GM23338 (cell line): ENCODE measurements around the gene SERTAD1. TPM values are rescaled to one million over a fixed set of nuclear protein-coding genes. Genes with fewer than 3 reads are reported as not detected.

Experiments used
- ATAC-seq: fragments of 200-7000 bp; cut with Tn5 transposase; 3 replicates; pipeline ENCODE4 v1.9.1; 2020
- DNase-seq: peaks from one replicate; pipeline ENCODE4 v3.0.0-alpha.2; 2015; ENCODE audit warnings: low spot score
- H2AFZ ChIP-seq: fragments of 200-600 bp; sonication (generic); 2 replicates; pipeline ENCODE4 v1.8.0; 2016; ENCODE audit warnings: antibody characterized with exemption, mild to moderate bottlenecking, moderate library complexity
- H3F3A ChIP-seq: fragments of 200-600 bp; sonication (generic); replicated peaks from 2 replicates; pipeline ENCODE4 v1.8.0; 2017; ENCODE audit warnings: antibody characterized with exemption, mixed run types, low read depth
- H3K27ac ChIP-seq: fragments of 200-600 bp; sonication (generic); 2 replicates; pipeline ENCODE4 v1.6.1; 2016; ENCODE audit warnings: low read depth
- H3K27me3 ChIP-seq: fragments of 200-600 bp; sonication (generic); 2 replicates; pipeline ENCODE4 v1.8.0; 2016; ENCODE audit warnings: mild to moderate bottlenecking, mixed run types, moderate library complexity; ENCODE audit not compliant: insufficient read depth
- H3K36me3 ChIP-seq: fragments of 200-600 bp; sonication (generic); 2 replicates; pipeline ENCODE4 v1.8.0; 2016; ENCODE audit warnings: mild to moderate bottlenecking; ENCODE audit not compliant: insufficient read depth
- H3K4me1 ChIP-seq: fragments of 200-600 bp; sonication (generic); 2 replicates; pipeline ENCODE4 v1.8.0; 2016; ENCODE audit warnings: mild to moderate bottlenecking, moderate library complexity; ENCODE audit not compliant: insufficient read depth
- H3K4me2 ChIP-seq: fragments of 200-600 bp; sonication (generic); 2 replicates; pipeline ENCODE4 v1.7.1; 2017; ENCODE audit warnings: mixed run types
- H3K4me3 ChIP-seq: fragments of 200-600 bp; sonication (generic); 2 replicates; pipeline ENCODE4 v1.6.1; 2016; ENCODE audit warnings: mixed run types
- H3K79me2 ChIP-seq: fragments of 200-600 bp; sonication (generic); replicated peaks from 2 replicates; pipeline ENCODE4 v1.8.0; 2017; ENCODE audit warnings: mild to moderate bottlenecking; ENCODE audit not compliant: insufficient read depth
- H3K9me2 ChIP-seq: fragments of 200-600 bp; sonication (generic); 2 replicates; pipeline ENCODE4 v1.8.0; 2017; ENCODE audit not compliant: insufficient read depth
- H4K20me1 ChIP-seq: fragments of 200-600 bp; sonication (generic); replicated peaks from 2 replicates; pipeline ENCODE4 v1.8.0; 2017; ENCODE audit warnings: mild to moderate bottlenecking; ENCODE audit not compliant: insufficient read depth
- H3K27ac Mint-ChIP-seq: 2 replicates; pipeline ENCODE4 v1.8.0; 2020; ENCODE audit warnings: inconsistent platforms, mild to moderate bottlenecking, moderate library complexity, mixed read lengths
- H3K27me3 Mint-ChIP-seq: 3 replicates; pipeline ENCODE4 v1.8.0; 2022; ENCODE audit warnings: low read depth, mild to moderate bottlenecking, moderate library complexity, mixed read lengths, inconsistent platforms; ENCODE audit not compliant: insufficient read depth, poor library complexity
- H3K36me3 Mint-ChIP-seq: 3 replicates; pipeline ENCODE4 v1.8.0; 2021; ENCODE audit warnings: low read depth, mild to moderate bottlenecking, inconsistent platforms, moderate library complexity, mixed read lengths
- H3K4me1 Mint-ChIP-seq: 3 replicates; pipeline ENCODE4 v1.8.0; 2020; ENCODE audit warnings: mild to moderate bottlenecking, inconsistent platforms, mixed read lengths
- H3K4me3 Mint-ChIP-seq: 3 replicates; pipeline ENCODE4 v1.8.0; 2021; ENCODE audit warnings: moderate library complexity, mild to moderate bottlenecking, inconsistent platforms, mixed read lengths
- H3K9me3 Mint-ChIP-seq: 3 replicates; pipeline ENCODE4 v1.8.0; 2020; ENCODE audit warnings: moderate library complexity, mild to moderate bottlenecking, inconsistent platforms, mixed read lengths
- CREB1 ChIP-seq: fragments of 250-450 bp; sonication (Bioruptor Pico); IDR thresholded peaks from 2 replicates; pipeline ENCODE4 v1.5.0; 2020; ENCODE audit warnings: low read depth, mild to moderate bottlenecking, moderate library complexity
- EZH2 ChIP-seq: fragments of 200-600 bp; sonication (generic); IDR thresholded peaks from one replicate; pipeline ENCODE4 v1.8.0; 2017; ENCODE audit warnings: antibody characterized with exemption, mild to moderate bottlenecking, low read depth; ENCODE audit not compliant: unreplicated experiment
- EZH2phosphoT487 ChIP-seq: fragments of 200-600 bp; sonication (generic); IDR thresholded peaks from one replicate; pipeline ENCODE4 v1.8.1; 2018; ENCODE audit warnings: antibody characterized with exemption; ENCODE audit not compliant: unreplicated experiment
- JUNB ChIP-seq: IDR thresholded peaks from one replicate; pipeline ENCODE4 v1.6.1; 2016; ENCODE audit warnings: antibody characterized with exemption; ENCODE audit not compliant: unreplicated experiment
- NANOG ChIP-seq: IDR thresholded peaks from 2 replicates; pipeline ENCODE4 v1.6.1; 2016; ENCODE audit warnings: antibody characterized with exemption, borderline replicate concordance
- POLR2AphosphoS5 ChIP-seq: IDR thresholded peaks from 2 replicates; pipeline ENCODE4 v1.6.1; 2016; ENCODE audit warnings: antibody characterized with exemption, low read depth
- STAT1 ChIP-seq: IDR thresholded peaks from one replicate; pipeline ENCODE4 v1.6.1; 2016; ENCODE audit warnings: antibody characterized with exemption; ENCODE audit not compliant: unreplicated experiment
- ZNF114 ChIP-seq: fragments of 250-450 bp; sonication (Bioruptor Pico); IDR thresholded peaks from 2 replicates; pipeline ENCODE4 v1.5.0; 2020; ENCODE audit warnings: mild to moderate bottlenecking, moderate library complexity
- ZNF331 ChIP-seq: fragments of 250-450 bp; sonication (Bioruptor Pico); IDR thresholded peaks from 2 replicates; pipeline ENCODE4 v1.5.0; 2020; ENCODE audit warnings: low read depth, mild to moderate bottlenecking, moderate library complexity
- polyA plus RNA-seq: library from polyadenylated mRNA; unstranded; fragments of >200 nt; fragmentation: Nextera tagmentation; extraction: Ambion mirVana; gene quantifications from 2 replicates; pipeline ENCODE4 v1.2.1, GENCODE V29; 2016
- total RNA-seq: library from RNA; depleted of rRNA; stranded (reverse); fragments of >200 nt; shearing (Covaris generic); gene quantifications from 2 replicates; pipeline ENCODE4 v1.2.3, GENCODE V29; 2014
- TF ChIP-seq, protein P1 (sequence below): IDR thresholded peaks from 2 replicates; pipeline ENCODE4 v1.6.1; 2016; ENCODE audit warnings: antibody characterized with exemption
- TF ChIP-seq, protein P2 (sequence below), 2 experiments: fragments of 200-600 bp in 1 of 2; sonication (generic) in 1 of 2; conservative IDR thresholded peaks; 2 replicates each; pipeline versions ENCODE4 v1.5.1 to v1.6.1; 2016 to 2017; ENCODE audit warnings: antibody characterized with exemption in 2 of 2, low read depth in 2 of 2, mild to moderate bottlenecking in 2 of 2, moderate library complexity in 1 of 2
- TF ChIP-seq, protein P3 (sequence below): IDR thresholded peaks from one replicate; pipeline ENCODE4 v1.6.1; 2018; ENCODE audit warnings: antibody characterized with exemption; ENCODE audit not compliant: unreplicated experiment
- TF ChIP-seq, protein P4 (sequence below): fragments of 250-450 bp; sonication (Bioruptor Pico); IDR thresholded peaks from 2 replicates; pipeline ENCODE4 v1.5.0; 2020; ENCODE audit warnings: mild to moderate bottlenecking, moderate library complexity

Gene SERTAD1
- total and polyA plus RNA-seq, 2 experiments from 2014 or later, result 4.6 to 9.1 TPM

DNA sequence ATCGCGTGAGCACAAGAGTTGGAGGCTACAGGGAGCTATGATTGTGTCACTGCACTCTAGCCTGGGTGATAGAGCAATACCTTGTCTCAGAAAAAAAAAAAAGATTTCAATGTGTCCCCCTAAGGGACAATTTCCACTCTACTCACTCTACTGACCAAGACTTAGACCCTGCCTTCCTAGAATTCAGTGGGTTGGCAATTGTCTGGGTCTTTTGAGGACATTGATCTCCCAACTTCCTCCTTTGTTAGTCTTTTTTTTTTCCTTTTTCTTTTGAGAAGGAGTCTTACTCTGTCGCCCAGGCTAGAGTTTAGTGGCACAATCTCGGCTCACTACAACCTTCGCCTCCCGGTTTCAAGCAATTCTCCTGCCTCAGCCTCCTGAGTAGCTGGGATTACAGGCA lies 43.2 kb upstream of the SERTAD1 start:
- no peaks in the 10 kb centered on the region; the same call in 2 of the 3 replicates for H3K9me3 Mint-ChIP-seq
- H3K4me1 Mint-ChIP-seq, result peaks cover 13% of the 10 kb centered on the region
- no peak overlapping the region for H3K4me3 ChIP-seq
- TF ChIP-seq POLR2AphosphoS5 (no peak), EZH2phosphoT487 (no peak), EZH2 (no peak), STAT1 (no peak), JUNB (no peak), NANOG (no peak), ZNF331 (no peak), CREB1 (CRISPR knock-in tag) (no peak), ZNF114 (CRISPR knock-in tag) (no peak)
- TF ChIP-seq, protein P1, sequence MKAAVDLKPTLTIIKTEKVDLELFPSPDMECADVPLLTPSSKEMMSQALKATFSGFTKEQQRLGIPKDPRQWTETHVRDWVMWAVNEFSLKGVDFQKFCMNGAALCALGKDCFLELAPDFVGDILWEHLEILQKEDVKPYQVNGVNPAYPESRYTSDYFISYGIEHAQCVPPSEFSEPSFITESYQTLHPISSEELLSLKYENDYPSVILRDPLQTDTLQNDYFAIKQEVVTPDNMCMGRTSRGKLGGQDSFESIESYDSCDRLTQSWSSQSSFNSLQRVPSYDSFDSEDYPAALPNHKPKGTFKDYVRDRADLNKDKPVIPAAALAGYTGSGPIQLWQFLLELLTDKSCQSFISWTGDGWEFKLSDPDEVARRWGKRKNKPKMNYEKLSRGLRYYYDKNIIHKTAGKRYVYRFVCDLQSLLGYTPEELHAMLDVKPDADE, result no peak
- TF ChIP-seq, protein P2, sequence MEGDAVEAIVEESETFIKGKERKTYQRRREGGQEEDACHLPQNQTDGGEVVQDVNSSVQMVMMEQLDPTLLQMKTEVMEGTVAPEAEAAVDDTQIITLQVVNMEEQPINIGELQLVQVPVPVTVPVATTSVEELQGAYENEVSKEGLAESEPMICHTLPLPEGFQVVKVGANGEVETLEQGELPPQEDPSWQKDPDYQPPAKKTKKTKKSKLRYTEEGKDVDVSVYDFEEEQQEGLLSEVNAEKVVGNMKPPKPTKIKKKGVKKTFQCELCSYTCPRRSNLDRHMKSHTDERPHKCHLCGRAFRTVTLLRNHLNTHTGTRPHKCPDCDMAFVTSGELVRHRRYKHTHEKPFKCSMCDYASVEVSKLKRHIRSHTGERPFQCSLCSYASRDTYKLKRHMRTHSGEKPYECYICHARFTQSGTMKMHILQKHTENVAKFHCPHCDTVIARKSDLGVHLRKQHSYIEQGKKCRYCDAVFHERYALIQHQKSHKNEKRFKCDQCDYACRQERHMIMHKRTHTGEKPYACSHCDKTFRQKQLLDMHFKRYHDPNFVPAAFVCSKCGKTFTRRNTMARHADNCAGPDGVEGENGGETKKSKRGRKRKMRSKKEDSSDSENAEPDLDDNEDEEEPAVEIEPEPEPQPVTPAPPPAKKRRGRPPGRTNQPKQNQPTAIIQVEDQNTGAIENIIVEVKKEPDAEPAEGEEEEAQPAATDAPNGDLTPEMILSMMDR (conservative IDR thresholded peaks at IDR 0.05; ENCODE audit: low read depth in 2 of 2), result no peak
- TF ChIP-seq, protein P3, sequence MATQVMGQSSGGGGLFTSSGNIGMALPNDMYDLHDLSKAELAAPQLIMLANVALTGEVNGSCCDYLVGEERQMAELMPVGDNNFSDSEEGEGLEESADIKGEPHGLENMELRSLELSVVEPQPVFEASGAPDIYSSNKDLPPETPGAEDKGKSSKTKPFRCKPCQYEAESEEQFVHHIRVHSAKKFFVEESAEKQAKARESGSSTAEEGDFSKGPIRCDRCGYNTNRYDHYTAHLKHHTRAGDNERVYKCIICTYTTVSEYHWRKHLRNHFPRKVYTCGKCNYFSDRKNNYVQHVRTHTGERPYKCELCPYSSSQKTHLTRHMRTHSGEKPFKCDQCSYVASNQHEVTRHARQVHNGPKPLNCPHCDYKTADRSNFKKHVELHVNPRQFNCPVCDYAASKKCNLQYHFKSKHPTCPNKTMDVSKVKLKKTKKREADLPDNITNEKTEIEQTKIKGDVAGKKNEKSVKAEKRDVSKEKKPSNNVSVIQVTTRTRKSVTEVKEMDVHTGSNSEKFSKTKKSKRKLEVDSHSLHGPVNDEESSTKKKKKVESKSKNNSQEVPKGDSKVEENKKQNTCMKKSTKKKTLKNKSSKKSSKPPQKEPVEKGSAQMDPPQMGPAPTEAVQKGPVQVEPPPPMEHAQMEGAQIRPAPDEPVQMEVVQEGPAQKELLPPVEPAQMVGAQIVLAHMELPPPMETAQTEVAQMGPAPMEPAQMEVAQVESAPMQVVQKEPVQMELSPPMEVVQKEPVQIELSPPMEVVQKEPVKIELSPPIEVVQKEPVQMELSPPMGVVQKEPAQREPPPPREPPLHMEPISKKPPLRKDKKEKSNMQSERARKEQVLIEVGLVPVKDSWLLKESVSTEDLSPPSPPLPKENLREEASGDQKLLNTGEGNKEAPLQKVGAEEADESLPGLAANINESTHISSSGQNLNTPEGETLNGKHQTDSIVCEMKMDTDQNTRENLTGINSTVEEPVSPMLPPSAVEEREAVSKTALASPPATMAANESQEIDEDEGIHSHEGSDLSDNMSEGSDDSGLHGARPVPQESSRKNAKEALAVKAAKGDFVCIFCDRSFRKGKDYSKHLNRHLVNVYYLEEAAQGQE, result no peak
- TF ChIP-seq, protein P4, sequence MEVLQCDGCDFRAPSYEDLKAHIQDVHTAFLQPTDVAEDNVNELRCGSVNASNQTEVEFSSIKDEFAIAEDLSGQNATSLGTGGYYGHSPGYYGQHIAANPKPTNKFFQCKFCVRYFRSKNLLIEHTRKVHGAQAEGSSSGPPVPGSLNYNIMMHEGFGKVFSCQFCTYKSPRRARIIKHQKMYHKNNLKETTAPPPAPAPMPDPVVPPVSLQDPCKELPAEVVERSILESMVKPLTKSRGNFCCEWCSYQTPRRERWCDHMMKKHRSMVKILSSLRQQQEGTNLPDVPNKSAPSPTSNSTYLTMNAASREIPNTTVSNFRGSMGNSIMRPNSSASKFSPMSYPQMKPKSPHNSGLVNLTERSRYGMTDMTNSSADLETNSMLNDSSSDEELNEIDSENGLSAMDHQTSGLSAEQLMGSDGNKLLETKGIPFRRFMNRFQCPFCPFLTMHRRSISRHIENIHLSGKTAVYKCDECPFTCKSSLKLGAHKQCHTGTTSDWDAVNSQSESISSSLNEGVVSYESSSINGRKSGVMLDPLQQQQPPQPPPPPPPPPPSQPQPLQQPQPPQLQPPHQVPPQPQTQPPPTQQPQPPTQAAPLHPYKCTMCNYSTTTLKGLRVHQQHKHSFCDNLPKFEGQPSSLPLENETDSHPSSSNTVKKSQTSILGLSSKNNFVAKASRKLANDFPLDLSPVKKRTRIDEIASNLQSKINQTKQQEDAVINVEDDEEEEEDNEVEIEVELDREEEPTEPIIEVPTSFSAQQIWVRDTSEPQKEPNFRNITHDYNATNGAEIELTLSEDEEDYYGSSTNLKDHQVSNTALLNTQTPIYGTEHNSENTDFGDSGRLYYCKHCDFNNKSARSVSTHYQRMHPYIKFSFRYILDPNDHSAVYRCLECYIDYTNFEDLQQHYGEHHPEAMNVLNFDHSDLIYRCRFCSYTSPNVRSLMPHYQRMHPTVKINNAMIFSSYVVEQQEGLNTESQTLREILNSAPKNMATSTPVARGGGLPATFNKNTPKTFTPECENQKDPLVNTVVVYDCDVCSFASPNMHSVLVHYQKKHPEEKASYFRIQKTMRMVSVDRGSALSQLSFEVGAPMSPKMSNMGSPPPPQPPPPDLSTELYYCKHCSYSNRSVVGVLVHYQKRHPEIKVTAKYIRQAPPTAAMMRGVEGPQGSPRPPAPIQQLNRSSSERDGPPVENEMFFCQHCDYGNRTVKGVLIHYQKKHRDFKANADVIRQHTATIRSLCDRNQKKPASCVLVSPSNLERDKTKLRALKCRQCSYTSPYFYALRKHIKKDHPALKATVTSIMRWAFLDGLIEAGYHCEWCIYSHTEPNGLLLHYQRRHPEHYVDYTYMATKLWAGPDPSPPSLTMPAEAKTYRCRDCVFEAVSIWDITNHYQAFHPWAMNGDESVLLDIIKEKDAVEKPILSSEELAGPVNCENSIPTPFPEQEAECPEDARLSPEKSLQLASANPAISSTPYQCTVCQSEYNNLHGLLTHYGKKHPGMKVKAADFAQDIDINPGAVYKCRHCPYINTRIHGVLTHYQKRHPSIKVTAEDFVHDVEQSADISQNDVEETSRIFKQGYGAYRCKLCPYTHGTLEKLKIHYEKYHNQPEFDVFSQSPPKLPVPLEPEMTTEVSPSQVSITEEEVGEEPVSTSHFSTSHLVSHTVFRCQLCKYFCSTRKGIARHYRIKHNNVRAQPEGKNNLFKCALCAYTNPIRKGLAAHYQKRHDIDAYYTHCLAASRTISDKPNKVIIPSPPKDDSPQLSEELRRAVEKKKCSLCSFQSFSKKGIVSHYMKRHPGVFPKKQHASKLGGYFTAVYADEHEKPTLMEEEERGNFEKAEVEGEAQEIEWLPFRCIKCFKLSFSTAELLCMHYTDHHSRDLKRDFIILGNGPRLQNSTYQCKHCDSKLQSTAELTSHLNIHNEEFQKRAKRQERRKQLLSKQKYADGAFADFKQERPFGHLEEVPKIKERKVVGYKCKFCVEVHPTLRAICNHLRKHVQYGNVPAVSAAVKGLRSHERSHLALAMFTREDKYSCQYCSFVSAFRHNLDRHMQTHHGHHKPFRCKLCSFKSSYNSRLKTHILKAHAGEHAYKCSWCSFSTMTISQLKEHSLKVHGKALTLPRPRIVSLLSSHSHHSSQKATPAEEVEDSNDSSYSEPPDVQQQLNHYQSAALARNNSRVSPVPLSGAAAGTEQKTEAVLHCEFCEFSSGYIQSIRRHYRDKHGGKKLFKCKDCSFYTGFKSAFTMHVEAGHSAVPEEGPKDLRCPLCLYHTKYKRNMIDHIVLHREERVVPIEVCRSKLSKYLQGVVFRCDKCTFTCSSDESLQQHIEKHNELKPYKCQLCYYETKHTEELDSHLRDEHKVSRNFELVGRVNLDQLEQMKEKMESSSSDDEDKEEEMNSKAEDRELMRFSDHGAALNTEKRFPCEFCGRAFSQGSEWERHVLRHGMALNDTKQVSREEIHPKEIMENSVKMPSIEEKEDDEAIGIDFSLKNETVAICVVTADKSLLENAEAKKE (CRISPR knock-in tag), result no peak
- no peaks in the 10 kb centered on the region; the same call in 1 of the 2 replicates for H3K4me1 ChIP-seq
- DNase-seq (no peak), ATAC-seq (no peak)
- no peak overlapping the region for H3K27ac Mint-ChIP-seq
- no peaks in the 10 kb centered on the region; the same call in 2 of the 3 replicates for H3K36me3 Mint-ChIP-seq
- H3K4me2 ChIP-seq, result no peak overlapping the region
- no peaks in the 10 kb centered on the region for H3K79me2 ChIP-seq
- no peaks in the 10 kb centered on the region for H3K36me3 ChIP-seq
- H4K20me1 ChIP-seq, result no peaks in the 10 kb centered on the region
- H2AFZ ChIP-seq, result no peak overlapping the region
- H3F3A ChIP-seq, result peaks cover 3% of the 10 kb centered on the region; the same call in 1 of the 2 replicates
- peaks cover 34% of the 10 kb centered on the region for H3K27me3 Mint-ChIP-seq
- H3K27me3 ChIP-seq, result peaks cover 36% of the 10 kb centered on the region
- H3K4me3 Mint-ChIP-seq, result no peak overlapping the region
- no peaks in the 10 kb centered on the region for H3K9me2 ChIP-seq
- no peak overlapping the region for H3K27ac ChIP-seq
